Ascending aorta (tissue), 2 donors: ENCODE measurements around the gene MAP4K5. TPM values are rescaled to one million over a fixed set of nuclear protein-coding genes. Genes with fewer than 3 reads are reported as not detected.

Experiments
- DNase-seq, 2 donors: peaks; one replicate each; pipeline ENCODE4 v3.0.0-alpha.2; 2019; ENCODE audit warnings: low spot score in 2 of 2
- H3K27ac ChIP-seq, 2 donors: fragments of 200-600 bp; sonication (generic); one replicate each; pipeline ENCODE4 v1.5.1; 2016 to 2017; ENCODE audit warnings: mild to moderate bottlenecking in 1 of 2
- H3K27me3 ChIP-seq: fragments of 200-600 bp; sonication (generic); one replicate; pipeline ENCODE4 v1.5.1; 2017
- H3K36me3 ChIP-seq, 2 donors: fragments of 200-600 bp; sonication (generic); one replicate each; pipeline ENCODE4 v1.5.1; 2016
- H3K4me1 ChIP-seq, 2 donors: fragments of 200-600 bp; sonication (generic); one replicate each; pipeline ENCODE4 v1.5.1; 2016 to 2017; ENCODE audit warnings: mild to moderate bottlenecking in 1 of 2
- H3K4me3 ChIP-seq, 2 donors: fragments of 200-600 bp; sonication (generic); one replicate each; pipeline ENCODE4 v1.5.1; 2016 to 2017; ENCODE audit warnings: mild to moderate bottlenecking in 1 of 2
- H3K9me3 ChIP-seq, 2 donors: fragments of 200-600 bp; sonication (generic); one replicate each; pipeline ENCODE4 v1.5.1; 2016
- intact Hi-C: fragments of 100-400 bp; cut with DNase I; formaldehyde crosslinking; loops from one replicate; pipeline ENCODE4 v1.15.1; 2023
- total RNA-seq: library from RNA; depleted of rRNA; stranded (reverse); fragments of >200 nt; gene quantifications from one replicate; pipeline ENCODE4 v1.1.0, GENCODE V29; 2016
- TF ChIP-seq, protein P1 (sequence below), 3 experiments: fragments of 200-600 bp in 2 of 3; fragments of 450-650 bp in 1 of 3; sonication (generic) in 2 of 3; IDR thresholded peaks; one replicate each; pipeline ENCODE4 v1.5.1; 2016 to 2019; ENCODE audit warnings: antibody characterized with exemption in 3 of 3, mild to moderate bottlenecking in 1 of 3, moderate library complexity in 1 of 3

MAP4K5 gene
- 249 TPM for total RNA-seq

- no peaks in the 10 kb centered on the region for H3K36me3 ChIP-seq
- H3K27me3 ChIP-seq, result no peaks in the 10 kb centered on the region
- no peaks in the 10 kb centered on the region for H3K9me3 ChIP-seq
- H3K27ac ChIP-seq, result peak within 1 kb of the TSS; percentile 86 to 97
- peak; percentile 61 to 95 for DNase-seq
- TF ChIP-seq, protein P1, sequence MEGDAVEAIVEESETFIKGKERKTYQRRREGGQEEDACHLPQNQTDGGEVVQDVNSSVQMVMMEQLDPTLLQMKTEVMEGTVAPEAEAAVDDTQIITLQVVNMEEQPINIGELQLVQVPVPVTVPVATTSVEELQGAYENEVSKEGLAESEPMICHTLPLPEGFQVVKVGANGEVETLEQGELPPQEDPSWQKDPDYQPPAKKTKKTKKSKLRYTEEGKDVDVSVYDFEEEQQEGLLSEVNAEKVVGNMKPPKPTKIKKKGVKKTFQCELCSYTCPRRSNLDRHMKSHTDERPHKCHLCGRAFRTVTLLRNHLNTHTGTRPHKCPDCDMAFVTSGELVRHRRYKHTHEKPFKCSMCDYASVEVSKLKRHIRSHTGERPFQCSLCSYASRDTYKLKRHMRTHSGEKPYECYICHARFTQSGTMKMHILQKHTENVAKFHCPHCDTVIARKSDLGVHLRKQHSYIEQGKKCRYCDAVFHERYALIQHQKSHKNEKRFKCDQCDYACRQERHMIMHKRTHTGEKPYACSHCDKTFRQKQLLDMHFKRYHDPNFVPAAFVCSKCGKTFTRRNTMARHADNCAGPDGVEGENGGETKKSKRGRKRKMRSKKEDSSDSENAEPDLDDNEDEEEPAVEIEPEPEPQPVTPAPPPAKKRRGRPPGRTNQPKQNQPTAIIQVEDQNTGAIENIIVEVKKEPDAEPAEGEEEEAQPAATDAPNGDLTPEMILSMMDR (IDR thresholded peaks at IDR 0.05), result peak; percentile 94 to 97 (median 95)
- peaks cover 4 to 17% of the 10 kb centered on the region in 2 donors for H3K4me1 ChIP-seq
- peak within 1 kb of the TSS; percentile 74 to 77 for H3K4me3 ChIP-seq
- intact Hi-C loops, result loop anchor here (1.0 to 5.0 kb wide), 5 partner anchors 28 to 670 kb away; partner anchors contain the start of genes ATL1, DMAC2L and L2HGDH
These were observed at the start of gene MAP4K5 for GRCh38 chr14:50532502-50533240. Gene MAP4K5, minus strand, starts transcription at chr14:50532569. Its CDS starts 520 bp downstream, at chr14:50532049.

DNA sequence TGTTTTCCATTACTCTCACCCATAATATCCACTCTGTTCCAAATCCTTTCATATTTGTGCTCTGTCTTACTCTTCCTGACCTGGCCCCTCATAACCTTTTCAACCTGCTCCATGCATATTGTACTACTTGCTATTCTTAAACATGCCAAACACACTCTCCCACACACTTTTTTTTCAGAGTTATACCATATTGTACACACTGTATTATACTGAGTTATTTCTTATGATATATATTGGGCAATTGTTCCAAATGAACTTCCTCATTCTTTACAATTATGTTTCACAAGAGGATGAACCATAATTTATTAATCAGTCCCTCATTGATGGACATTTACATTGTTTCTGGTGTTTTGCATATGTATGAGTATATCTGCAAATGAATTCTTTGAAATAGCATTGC is 46.1 kb upstream of the MAP4K5 start:
- intact Hi-C loops, result no loop called here
- no peak for DNase-seq
- H3K27me3 ChIP-seq, result no peaks in the 10 kb centered on the region
- no peak overlapping the region for H3K27ac ChIP-seq
- H3K4me1 ChIP-seq, result no peaks in the 10 kb centered on the region
- H3K36me3 ChIP-seq, result no peaks in the 10 kb centered on the region
- TF ChIP-seq, protein P1 (IDR thresholded peaks at IDR 0.05), result no peak
- H3K9me3 ChIP-seq, result no peaks in the 10 kb centered on the region
- H3K4me3 ChIP-seq, result no peak overlapping the region

GRCh38 chr14:50577982-50578381 is 45.6 kb upstream of the MAP4K5 start:
- Histone ChIP-seq H3K27me3 (no peaks in the 10 kb centered on the region), H3K9me3 (no peaks in the 10 kb centered on the region), H3K36me3 (no peaks in the 10 kb centered on the region), H3K4me3 (no peak overlapping the region), H3K4me1 (no peaks in the 10 kb centered on the region), H3K27ac (no peak overlapping the region)
- TF ChIP-seq, protein P1 (IDR thresholded peaks at IDR 0.05), result no peak
- no peak for DNase-seq
- intact Hi-C loops, result no loop called here

DNA sequence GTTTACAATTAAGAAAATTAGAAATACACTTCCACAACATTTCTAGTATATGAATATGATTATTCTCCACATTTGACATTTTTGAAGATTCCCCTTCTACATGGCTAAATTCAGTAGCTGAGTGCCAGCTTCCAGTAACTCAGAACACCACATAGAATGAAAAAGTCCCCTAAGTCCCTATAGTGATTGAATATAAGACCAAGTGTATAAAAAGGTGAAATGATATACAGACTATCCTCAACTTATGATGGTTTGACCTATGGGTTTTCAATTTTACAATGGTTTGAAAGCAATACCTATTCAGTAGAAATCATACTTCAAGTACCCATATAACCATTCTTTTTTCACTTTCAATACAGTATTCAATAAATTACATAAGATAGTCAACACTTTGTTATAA is 43.4 kb upstream of the MAP4K5 start:
- no peaks in the 10 kb centered on the region for H3K36me3 ChIP-seq
- no peak overlapping the region for H3K4me3 ChIP-seq
- no peak overlapping the region for H3K27ac ChIP-seq
- no peaks in the 10 kb centered on the region for H3K4me1 ChIP-seq
- no peak for DNase-seq
- H3K9me3 ChIP-seq, result peaks cover 4 to 17% of the 10 kb centered on the region in 2 donors
- no peaks in the 10 kb centered on the region for H3K27me3 ChIP-seq
- TF ChIP-seq, protein P1 (IDR thresholded peaks at IDR 0.05), result no peak
- intact Hi-C loops, result no loop called here

GRCh38 chr14:50573862-50574261 is 41.5 kb upstream of the MAP4K5 start:
- Histone ChIP-seq H3K36me3 (no peaks in the 10 kb centered on the region), H3K9me3 (peaks cover 16 to 36% of the 10 kb centered on the region in 2 donors)
- intact Hi-C loops, result no loop called here

More at GRCh38 chr14:50573862-50574261, 41.5 kb upstream of the MAP4K5 start:
- H3K27ac ChIP-seq, result no peak overlapping the region
- no peaks in the 10 kb centered on the region for H3K4me1 ChIP-seq
- TF ChIP-seq, protein P1 (IDR thresholded peaks at IDR 0.05), result no peak
- DNase-seq, result no peak
- no peaks in the 10 kb centered on the region for H3K27me3 ChIP-seq
- H3K4me3 ChIP-seq, result no peak overlapping the region
